Stomach smooth muscle (tissue), 2 donors: ENCODE data around the gene ACOT11.

Source experiments
- H3K27ac ChIP-seq: one replicate; pipeline ENCODE4 v1.7.0; 2013; ENCODE audit warnings: mild to moderate bottlenecking, low read length, inconsistent platforms
- H3K27me3 ChIP-seq, 2 donors: one replicate each; pipeline ENCODE4 v1.7.0; 2013; ENCODE audit warnings: low read length in 2 of 2; ENCODE audit not compliant: insufficient read depth in 2 of 2, control insufficient read depth in 1 of 2
- H3K36me3 ChIP-seq, 2 donors: one replicate each; pipeline ENCODE4 v1.7.0; 2013; ENCODE audit warnings: low read length in 2 of 2; ENCODE audit not compliant: control insufficient read depth in 2 of 2, insufficient read depth in 2 of 2
- H3K4me1 ChIP-seq: one replicate; pipeline ENCODE4 v1.7.0; 2013; ENCODE audit warnings: low read length; ENCODE audit not compliant: control insufficient read depth, insufficient read depth
- H3K4me3 ChIP-seq, 2 donors: one replicate each; pipeline ENCODE4 v1.7.0; 2013; ENCODE audit warnings: low read length in 2 of 2
- H3K9ac ChIP-seq, 2 donors: one replicate each; pipeline ENCODE4 v1.7.0; 2013; ENCODE audit warnings: low read length in 2 of 2, mild to moderate bottlenecking in 1 of 2
- H3K9me3 ChIP-seq, 2 donors: one replicate each; pipeline ENCODE4 v1.7.0; 2013; ENCODE audit warnings: low read length in 2 of 2; ENCODE audit not compliant: control insufficient read depth in 2 of 2
- donor health status: healthy.
- donor health status: Pancreatic carcinoma.

Gene ACOT11

DNA sequence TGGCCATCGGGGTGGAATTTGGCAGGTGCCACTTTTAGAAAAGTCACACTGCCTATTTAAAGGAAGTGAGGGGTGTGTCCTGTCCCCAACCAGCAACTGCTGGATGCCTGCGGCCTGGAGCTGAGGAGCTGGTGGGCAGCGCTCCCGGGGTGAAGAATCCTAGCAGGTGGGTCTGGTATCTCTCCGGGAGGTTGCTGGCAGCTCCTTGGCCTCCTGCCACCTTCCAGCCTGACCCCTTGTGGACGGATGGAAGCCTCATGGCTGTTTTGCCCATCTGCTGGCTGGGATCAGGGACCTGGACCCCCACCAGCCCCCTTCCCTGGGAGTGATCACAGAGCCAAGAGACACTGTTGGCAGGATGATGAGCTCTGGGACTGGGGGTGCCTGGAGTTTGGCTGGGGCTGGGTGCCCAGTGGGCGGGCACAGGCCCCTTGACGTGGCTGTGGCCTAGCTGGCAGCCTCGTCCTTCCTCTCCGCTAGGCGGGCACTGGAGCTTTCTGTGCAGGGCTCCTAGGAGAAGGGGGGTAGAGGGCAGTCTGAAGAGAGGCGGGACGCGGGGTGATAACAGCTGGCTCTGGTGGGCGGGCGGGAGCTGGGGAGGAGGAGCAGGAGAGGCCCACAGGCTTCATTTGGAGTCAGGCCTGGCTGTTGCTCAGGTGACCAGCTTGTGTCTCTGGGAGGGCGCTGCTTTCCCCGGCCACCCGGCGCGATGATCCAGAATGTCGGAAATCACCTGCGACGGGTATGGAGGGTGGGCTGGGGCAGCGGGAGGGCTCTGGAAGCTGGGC is at the start of gene ACOT11:
TSS of gene ACOT11 (plus strand) at position 628 of the 788 bp plus-strand sequence. CDS start at position 710, 82 bp downstream.
- Histone ChIP-seq H3K9me3 (no peaks in the 10 kb centered on the region), H3K9ac (peak within 1 kb of the TSS; percentile 56 to 79), H3K4me3 (peak within 1 kb of the TSS; percentile 72 to 81), H3K27ac (peak within 1 kb of the TSS; percentile 95), H3K4me1 (peaks cover 54% of the 10 kb centered on the region), H3K27me3 (no peaks in the 10 kb centered on the region), H3K36me3 (no peaks in the 10 kb centered on the region)

DNA sequence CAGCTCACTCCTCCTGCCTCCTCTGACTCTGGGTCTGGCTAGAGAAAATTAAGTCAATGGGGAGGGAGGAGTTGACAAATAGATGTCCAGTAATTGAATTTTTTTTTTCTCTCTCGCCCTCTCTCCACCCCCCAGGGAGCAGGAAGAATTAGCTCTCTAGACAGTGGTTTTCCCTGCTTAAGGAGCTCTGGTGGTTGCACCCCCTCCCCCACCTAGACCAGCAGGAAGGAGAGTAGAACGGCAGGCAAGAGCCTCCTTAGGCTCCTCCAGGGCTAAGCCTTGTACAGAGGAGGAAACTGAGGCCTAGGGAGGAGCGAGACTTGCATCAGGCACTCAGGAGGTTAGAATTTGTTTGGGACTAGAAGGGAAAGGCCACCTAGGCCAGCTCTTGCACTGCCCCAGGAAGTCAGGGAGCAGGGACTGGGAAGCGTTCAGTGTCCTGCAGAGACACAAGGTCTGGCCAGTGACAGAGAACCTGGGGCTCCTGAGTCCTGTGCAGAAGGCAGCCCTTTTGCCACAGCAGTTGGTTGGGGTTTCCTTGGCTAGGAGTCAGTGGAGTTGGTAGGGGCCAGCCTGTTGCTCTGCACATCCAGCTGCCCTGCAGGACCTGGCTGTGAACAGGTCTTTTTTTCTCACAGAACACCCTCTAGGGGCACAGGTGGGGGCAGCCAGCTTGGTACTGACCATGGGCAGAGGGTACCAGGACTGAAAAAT is 49.5 kb upstream of the ACOT11 start:
- Histone ChIP-seq H3K4me3 (peak overlapping the region; percentile 59 to 72), H3K9ac (peak overlapping the region in 1 of 2 donors; percentile 13), H3K27me3 (peaks cover 0 to 3% of the 10 kb centered on the region in 2 donors)

GRCh38 chr1:54499097-54499359 is 49.0 kb upstream of the ACOT11 start:
- Histone ChIP-seq H3K4me3 (peak overlapping the region; percentile 59 to 72), H3K9me3 (peaks cover 0 to 3% of the 10 kb centered on the region in 2 donors), H3K27ac (no peak overlapping the region), H3K4me1 (peaks cover 12% of the 10 kb centered on the region), H3K9ac (peak overlapping the region in 1 of 2 donors; percentile 13), H3K27me3 (peaks cover 0 to 3% of the 10 kb centered on the region in 2 donors), H3K36me3 (no peaks in the 10 kb centered on the region)

More for the DNA sequence above, 49.5 kb upstream of the ACOT11 start:
- H3K9me3 ChIP-seq, result peaks cover 0 to 3% of the 10 kb centered on the region in 2 donors
- no peak overlapping the region for H3K27ac ChIP-seq
- H3K4me1 ChIP-seq, result peaks cover 12% of the 10 kb centered on the region
- H3K36me3 ChIP-seq, result no peaks in the 10 kb centered on the region

DNA sequence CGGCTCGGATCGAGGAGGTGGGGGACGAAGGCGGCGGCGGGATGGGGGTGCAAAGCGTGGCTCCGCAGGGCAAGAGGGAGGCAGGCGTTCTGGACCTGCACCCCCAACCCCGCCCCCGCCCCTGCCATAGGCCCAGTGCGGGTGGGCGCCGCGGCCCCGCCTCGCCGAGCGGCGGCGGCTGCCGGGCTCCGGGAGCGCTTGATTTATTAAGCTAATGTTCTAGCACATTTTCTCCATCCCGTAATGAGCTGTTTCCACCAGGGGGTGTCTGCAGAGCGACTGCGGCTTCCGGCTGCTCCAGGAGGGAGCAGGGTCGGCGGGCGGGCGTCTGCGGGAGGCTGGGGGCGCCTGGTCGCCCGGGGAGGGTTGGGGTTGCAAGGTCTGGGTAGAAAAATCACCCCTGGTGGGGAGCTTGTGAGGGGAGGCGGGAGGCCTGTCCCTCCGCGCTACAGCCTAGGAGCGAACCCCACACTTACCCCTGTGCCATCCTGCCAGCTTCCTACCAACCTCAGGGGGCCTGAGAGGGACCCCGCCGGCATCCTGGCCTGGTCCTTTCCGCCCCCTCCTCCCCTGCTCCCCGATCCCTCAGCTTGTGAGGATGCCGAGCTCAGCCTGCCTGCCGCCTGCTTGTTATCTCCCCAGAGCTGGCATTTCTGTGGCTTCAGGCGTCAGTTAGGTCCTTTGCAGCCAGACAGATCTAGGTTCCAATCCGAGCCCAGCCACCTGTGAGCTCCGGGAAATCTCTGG is 48.5 kb upstream of the ACOT11 start:
- Histone ChIP-seq H3K27ac (no peak overlapping the region), H3K27me3 (peaks cover 0 to 3% of the 10 kb centered on the region in 2 donors), H3K9me3 (peaks cover 0 to 3% of the 10 kb centered on the region in 2 donors), H3K36me3 (no peaks in the 10 kb centered on the region), H3K4me1 (peaks cover 12% of the 10 kb centered on the region), H3K4me3 (peak overlapping the region; percentile 59 to 72), H3K9ac (peak overlapping the region; percentile 13 to 48)

- peaks cover 0 to 3% of the 10 kb centered on the region in 2 donors for H3K9me3 ChIP-seq
- H3K4me3 ChIP-seq, result peak overlapping the region; percentile 59 to 62
- no peak overlapping the region for H3K9ac ChIP-seq
- H3K4me1 ChIP-seq, result peaks cover 12% of the 10 kb centered on the region
- no peak overlapping the region for H3K27ac ChIP-seq
- H3K36me3 ChIP-seq, result no peaks in the 10 kb centered on the region
- peaks cover 0 to 3% of the 10 kb centered on the region in 2 donors for H3K27me3 ChIP-seq
These were observed 48.0 kb upstream of the ACOT11 start for GRCh38 chr1:54500107-54500431.

GRCh38 chr1:54501849-54502248 is 46.2 kb upstream of the ACOT11 start:
- peaks cover 0 to 3% of the 10 kb centered on the region in 2 donors for H3K27me3 ChIP-seq
- H3K9ac ChIP-seq, result no peak overlapping the region
- H3K9me3 ChIP-seq, result peaks cover 0 to 3% of the 10 kb centered on the region in 2 donors
- H3K4me3 ChIP-seq, result no peak overlapping the region
- H3K4me1 ChIP-seq, result peaks cover 12% of the 10 kb centered on the region
- H3K36me3 ChIP-seq, result no peaks in the 10 kb centered on the region
- no peak overlapping the region for H3K27ac ChIP-seq

- Histone ChIP-seq H3K27me3 (peaks cover 0 to 3% of the 10 kb centered on the region in 2 donors), H3K4me1 (peaks cover 12% of the 10 kb centered on the region), H3K9ac (no peak overlapping the region), H3K36me3 (no peaks in the 10 kb centered on the region), H3K9me3 (peaks cover 0 to 3% of the 10 kb centered on the region in 2 donors), H3K4me3 (no peak overlapping the region), H3K27ac (no peak overlapping the region)
These were observed 45.7 kb upstream of the ACOT11 start for GRCh38 chr1:54502342-54502741.

GRCh38 chr1:54506594-54506993 is 41.4 kb upstream of the ACOT11 start:
- no peaks in the 10 kb centered on the region for H3K4me1 ChIP-seq
- peaks cover 0 to 2% of the 10 kb centered on the region in 2 donors for H3K9me3 ChIP-seq
- H3K4me3 ChIP-seq, result no peak overlapping the region
- H3K27me3 ChIP-seq, result no peaks in the 10 kb centered on the region
- H3K27ac ChIP-seq, result no peak overlapping the region
- no peaks in the 10 kb centered on the region for H3K36me3 ChIP-seq
- H3K9ac ChIP-seq, result no peak overlapping the region

DNA sequence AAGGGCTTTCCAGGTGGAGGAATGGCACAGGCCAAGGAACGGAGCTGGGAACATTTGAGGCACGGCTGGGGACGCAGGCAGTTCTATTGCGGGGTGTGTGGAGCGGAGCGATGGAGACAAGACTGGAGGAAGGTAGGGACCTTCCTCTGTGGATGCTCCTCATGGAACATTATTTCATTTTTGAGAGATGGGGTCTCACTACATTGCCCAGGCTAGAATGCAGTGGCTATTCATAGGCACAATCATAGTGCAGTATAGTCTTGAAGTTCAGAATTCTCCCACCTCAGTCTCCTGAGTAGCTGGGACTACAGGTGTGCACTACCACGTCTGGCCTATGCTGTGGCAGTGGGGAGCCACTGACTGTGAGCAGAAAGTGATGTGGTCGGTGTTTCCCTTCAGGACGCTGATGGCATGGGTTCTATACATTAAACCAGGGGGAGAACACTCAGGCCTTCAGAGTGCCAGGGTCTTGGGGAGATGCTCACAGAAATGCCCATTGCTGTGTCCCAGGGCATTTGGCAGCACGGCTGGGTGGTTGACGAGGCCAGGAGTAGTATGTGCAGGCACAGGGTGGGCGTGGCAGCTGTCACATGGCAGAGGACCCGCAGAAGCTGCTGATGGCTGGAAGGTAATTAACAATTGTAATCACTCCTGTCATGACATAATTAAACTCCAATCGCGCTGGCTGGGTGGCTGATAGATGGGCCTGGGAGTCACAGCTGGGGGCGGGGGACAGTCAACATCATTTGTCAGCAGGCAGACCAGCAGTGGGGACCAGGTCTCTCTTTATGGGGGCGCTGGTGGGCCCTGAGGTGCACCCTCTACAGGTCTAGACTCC is 40.8 kb upstream of the ACOT11 start:
- H3K9me3 ChIP-seq, result peaks cover 0 to 2% of the 10 kb centered on the region in 2 donors
- H3K4me1 ChIP-seq, result no peaks in the 10 kb centered on the region
- H3K9ac ChIP-seq, result no peak overlapping the region
- no peak overlapping the region for H3K4me3 ChIP-seq
- H3K27ac ChIP-seq, result no peak overlapping the region
- H3K36me3 ChIP-seq, result no peaks in the 10 kb centered on the region
- no peaks in the 10 kb centered on the region for H3K27me3 ChIP-seq

- H3K36me3 ChIP-seq, result no peaks in the 10 kb centered on the region
- no peaks in the 10 kb centered on the region for H3K4me1 ChIP-seq
- H3K4me3 ChIP-seq, result no peak overlapping the region
These were observed 37.2 kb upstream of the ACOT11 start for GRCh38 chr1:54510715-54511270.

More at GRCh38 chr1:54510715-54511270, 37.2 kb upstream of the ACOT11 start:
- Histone ChIP-seq H3K9ac (no peak overlapping the region), H3K27me3 (no peaks in the 10 kb centered on the region), H3K9me3 (peaks cover 0 to 2% of the 10 kb centered on the region in 2 donors), H3K27ac (no peak overlapping the region)
